ENCODE measurements around the gene DESI2. TPM values are rescaled to one million over a fixed set of nuclear protein-coding genes. Genes with fewer than 3 reads are reported as not detected.
A peak's percentile ranks its signal among the peaks of the same experiment; 100 is the strongest.

DESI2 gene
- total RNA-seq, result 31.1 and 32.8 TPM in 2 replicates

GRCh38 chr1:244652623-244653438, at the start of gene DESI2:
Gene DESI2 (plus strand): TSS chr1:244653126. CDS start chr1:244653314, 188 bp downstream.
- H3K36me3 Mint-ChIP-seq (ENCODE audit: low read depth), result peaks cover 10% of the 10 kb centered on the region
- no peaks in the 10 kb centered on the region for H3K27me3 Mint-ChIP-seq (ENCODE audit: insufficient read depth)
- peak within 1 kb of the TSS; percentile 83 for H3K4me3 Mint-ChIP-seq
- peak; percentile 98 for DNase-seq (ENCODE audit: low spot score)
- peaks cover 18% of the 10 kb centered on the region for H3K4me1 Mint-ChIP-seq (ENCODE audit: low read depth)
- H3K9me3 Mint-ChIP-seq, result no peaks in the 10 kb centered on the region
- peak within 1 kb of the TSS; percentile 75 for H3K27ac Mint-ChIP-seq
- intact Hi-C loops (cut with micrococcal nuclease), result loop anchor here (1.0 to 10.0 kb wide), 15 partner anchors 50 to 1914 kb away; partner anchors contain the start of genes AKT3, CATSPERE and COX20

- no peak for DNase-seq (ENCODE audit: low spot score)
- Mint-ChIP-seq H3K36me3 (ENCODE audit: low read depth) (no peaks in the 10 kb centered on the region), H3K9me3 (no peaks in the 10 kb centered on the region), H3K4me3 (no peak overlapping the region), H3K27me3 (ENCODE audit: insufficient read depth) (peaks cover 9% of the 10 kb centered on the region), H3K27ac (no peak overlapping the region), H3K4me1 (ENCODE audit: low read depth) (peaks cover 16% of the 10 kb centered on the region)
- intact Hi-C loops (cut with micrococcal nuclease), result loop anchor here (1.0 to 10.0 kb wide), 7 partner anchors 50 to 1964 kb away; partner anchors contain the start of genes CNST, DESI2 and TFB2M
Measured at GRCh38 chr1:244603498-244603897, 49.4 kb upstream of the DESI2 start.

GRCh38 chr1:244605835-244606370, 47.0 kb upstream of the DESI2 start:
- no peak overlapping the region for H3K4me3 Mint-ChIP-seq
- H3K4me1 Mint-ChIP-seq (ENCODE audit: low read depth), result no peaks in the 10 kb centered on the region
- no peaks in the 10 kb centered on the region for H3K9me3 Mint-ChIP-seq
- H3K27ac Mint-ChIP-seq, result no peak overlapping the region
- intact Hi-C loops (cut with micrococcal nuclease), result loop anchor here (10.0 kb wide), 1 partner anchor 561 kb away; no protein-coding TSS in a partner anchor
- no peaks in the 10 kb centered on the region for H3K36me3 Mint-ChIP-seq (ENCODE audit: low read depth)
- peaks cover 6% of the 10 kb centered on the region for H3K27me3 Mint-ChIP-seq (ENCODE audit: insufficient read depth)
- no peak for DNase-seq (ENCODE audit: low spot score)

GRCh38 chr1:244614113-244614836, 38.7 kb upstream of the DESI2 start:
- DNase-seq (ENCODE audit: low spot score), result no peak
- Mint-ChIP-seq H3K4me3 (no peak overlapping the region), H3K36me3 (ENCODE audit: low read depth) (no peaks in the 10 kb centered on the region), H3K27me3 (ENCODE audit: insufficient read depth) (no peaks in the 10 kb centered on the region), H3K4me1 (ENCODE audit: low read depth) (no peaks in the 10 kb centered on the region), H3K9me3 (no peaks in the 10 kb centered on the region), H3K27ac (no peak overlapping the region)
- intact Hi-C loops (cut with micrococcal nuclease), result no loop called here

GRCh38 chr1:244614879-244615278, 38.0 kb upstream of the DESI2 start:
- Mint-ChIP-seq H3K27ac (no peak overlapping the region), H3K9me3 (no peaks in the 10 kb centered on the region)
- intact Hi-C loops (cut with micrococcal nuclease), result no loop called here

GRCh38 chr1:244615301-244615700, 37.6 kb upstream of the DESI2 start:
- Mint-ChIP-seq H3K4me1 (ENCODE audit: low read depth) (no peaks in the 10 kb centered on the region), H3K27ac (no peak overlapping the region), H3K27me3 (ENCODE audit: insufficient read depth) (no peaks in the 10 kb centered on the region), H3K9me3 (no peaks in the 10 kb centered on the region), H3K36me3 (ENCODE audit: low read depth) (no peaks in the 10 kb centered on the region), H3K4me3 (no peak overlapping the region)
- intact Hi-C loops (cut with micrococcal nuclease), result no loop called here
- no peak for DNase-seq (ENCODE audit: low spot score)

More at GRCh38 chr1:244614879-244615278, 38.0 kb upstream of the DESI2 start:
- no peaks in the 10 kb centered on the region for H3K36me3 Mint-ChIP-seq (ENCODE audit: low read depth)
- H3K27me3 Mint-ChIP-seq (ENCODE audit: insufficient read depth), result no peaks in the 10 kb centered on the region
- no peak for DNase-seq (ENCODE audit: low spot score)
- H3K4me1 Mint-ChIP-seq (ENCODE audit: low read depth), result no peaks in the 10 kb centered on the region
- no peak overlapping the region for H3K4me3 Mint-ChIP-seq

- Mint-ChIP-seq H3K9me3 (no peaks in the 10 kb centered on the region), H3K36me3 (ENCODE audit: low read depth) (no peaks in the 10 kb centered on the region), H3K27ac (no peak overlapping the region), H3K4me1 (ENCODE audit: low read depth) (no peaks in the 10 kb centered on the region), H3K27me3 (ENCODE audit: insufficient read depth) (peaks cover 5% of the 10 kb centered on the region), H3K4me3 (no peak overlapping the region)
- no peak for DNase-seq (ENCODE audit: low spot score)
- intact Hi-C loops (cut with micrococcal nuclease), result no loop called here
Measured at GRCh38 chr1:244626709-244627108, 26.2 kb upstream of the DESI2 start.

GRCh38 chr1:244628789-244629188, 24.1 kb upstream of the DESI2 start:
- H3K27me3 Mint-ChIP-seq (ENCODE audit: insufficient read depth), result peaks cover 7% of the 10 kb centered on the region
- H3K4me1 Mint-ChIP-seq (ENCODE audit: low read depth), result no peaks in the 10 kb centered on the region
- DNase-seq (ENCODE audit: low spot score), result no peak
- H3K4me3 Mint-ChIP-seq, result no peak overlapping the region
- H3K27ac Mint-ChIP-seq, result no peak overlapping the region
- no peaks in the 10 kb centered on the region for H3K36me3 Mint-ChIP-seq (ENCODE audit: low read depth)
- H3K9me3 Mint-ChIP-seq, result no peaks in the 10 kb centered on the region
- intact Hi-C loops (cut with micrococcal nuclease), result no loop called here

- H3K9me3 Mint-ChIP-seq, result no peaks in the 10 kb centered on the region
- H3K4me3 Mint-ChIP-seq, result no peak overlapping the region
- H3K4me1 Mint-ChIP-seq (ENCODE audit: low read depth), result no peaks in the 10 kb centered on the region
- DNase-seq (ENCODE audit: low spot score), result no peak
- no peaks in the 10 kb centered on the region for H3K36me3 Mint-ChIP-seq (ENCODE audit: low read depth)
- no peak overlapping the region for H3K27ac Mint-ChIP-seq
- intact Hi-C loops (cut with micrococcal nuclease), result no loop called here
- peaks cover 7% of the 10 kb centered on the region for H3K27me3 Mint-ChIP-seq (ENCODE audit: insufficient read depth)
Measured at GRCh38 chr1:244633140-244633539, 19.8 kb upstream of the DESI2 start.

- Mint-ChIP-seq H3K9me3 (no peaks in the 10 kb centered on the region), H3K4me3 (no peak overlapping the region), H3K36me3 (ENCODE audit: low read depth) (no peaks in the 10 kb centered on the region), H3K27me3 (ENCODE audit: insufficient read depth) (peaks cover 7% of the 10 kb centered on the region), H3K27ac (no peak overlapping the region), H3K4me1 (ENCODE audit: low read depth) (no peaks in the 10 kb centered on the region)
- intact Hi-C loops (cut with micrococcal nuclease), result no loop called here
- no peak for DNase-seq (ENCODE audit: low spot score)
Measured at GRCh38 chr1:244634546-244634945, 18.4 kb upstream of the DESI2 start.

- no peak for DNase-seq (ENCODE audit: low spot score)
- Mint-ChIP-seq H3K27ac (no peak overlapping the region), H3K4me3 (no peak overlapping the region), H3K36me3 (ENCODE audit: low read depth) (no peaks in the 10 kb centered on the region), H3K4me1 (ENCODE audit: low read depth) (no peaks in the 10 kb centered on the region), H3K27me3 (ENCODE audit: insufficient read depth) (peaks cover 4% of the 10 kb centered on the region), H3K9me3 (no peaks in the 10 kb centered on the region)
- intact Hi-C loops (cut with micrococcal nuclease), result no loop called here
Measured at GRCh38 chr1:244636488-244637259, 16.3 kb upstream of the DESI2 start.

- no peak overlapping the region for H3K4me3 Mint-ChIP-seq
- H3K27me3 Mint-ChIP-seq (ENCODE audit: insufficient read depth), result peaks cover 3% of the 10 kb centered on the region
- H3K4me1 Mint-ChIP-seq (ENCODE audit: low read depth), result no peaks in the 10 kb centered on the region
- H3K27ac Mint-ChIP-seq, result no peak overlapping the region
- intact Hi-C loops (cut with micrococcal nuclease), result no loop called here
- DNase-seq (ENCODE audit: low spot score), result no peak
- no peaks in the 10 kb centered on the region for H3K9me3 Mint-ChIP-seq
- no peaks in the 10 kb centered on the region for H3K36me3 Mint-ChIP-seq (ENCODE audit: low read depth)
Measured at GRCh38 chr1:244639561-244639960, 13.4 kb upstream of the DESI2 start.

Measured in activated T-helper 1 cell treated with anti-CD3 and anti-CD28 coated beads, Interleukin-12 subunit alpha, Interleukin-12 subunit beta, Interleukin-2, Interleukin-4 antibody, amounts not matched to agents 30 ng/mL and 10 ng/mL and 1 ng/mL, durations not matched to agents 14 hours and 24 hours and 36 hours (primary cell).